OCI-LY7 (cell line): ENCODE data around the gene NCAPD3. TPM values are rescaled to one million over a fixed set of nuclear protein-coding genes. Genes with fewer than 3 reads are reported as not detected.

Experiments
- BruUV-seq: library from RNA; stranded (reverse); fragments of 400-500 nt; replicated peaks from 2 replicates; lab custom pipeline; 2021; lab: Mats Ljungman, UMichigan
- CTCF ChIA-PET: fragments of 300-600 bp; sonication (Branson Sonifier 250); formaldehyde crosslinking; loops from one replicate; lab custom pipeline; 2022; ENCODE audit warnings: antibody characterized with exemption; ENCODE audit not compliant: unreplicated experiment; lab: Charles Lee
- POLR2A ChIA-PET: fragments of 300-600 bp; sonication (Branson Sonifier 250); formaldehyde crosslinking; loops from one replicate; lab custom pipeline; 2022; ENCODE audit warnings: antibody characterized with exemption; lab: Charles Lee
- DNase-seq: peaks from one replicate; pipeline ENCODE4 v3.0.0-alpha.2; 2015; ENCODE audit warnings: low spot score
- H2AFZ ChIP-seq: fragments of 200-600 bp; sonication (generic), shearing (Covaris generic); 2 replicates; pipeline ENCODE4 v1.6.1; 2014; ENCODE audit warnings: mild to moderate bottlenecking, antibody characterized with exemption, low read length, moderate library complexity
- H3K27ac ChIP-seq: fragments of 200-600 bp; sonication (generic); 2 replicates; pipeline ENCODE4 v1.5.1; 2014; ENCODE audit warnings: mixed run types, low read depth, mild to moderate bottlenecking, moderate library complexity, low read length, inconsistent platforms; ENCODE audit not compliant: poor library complexity, severe bottlenecking
- H3K36me3 ChIP-seq: fragments of 200-600 bp; sonication (generic); 2 replicates; pipeline ENCODE4 v1.6.1; 2014; ENCODE audit warnings: mild to moderate bottlenecking, antibody characterized with exemption, low read length, moderate library complexity, mixed read lengths; ENCODE audit not compliant: insufficient read depth
- H3K4me1 ChIP-seq: fragments of 200-600 bp; sonication (generic); 2 replicates; pipeline ENCODE4 v1.5.1; 2014; ENCODE audit warnings: mild to moderate bottlenecking, low read length; ENCODE audit not compliant: insufficient read depth, poor library complexity, severe bottlenecking
- H3K4me2 ChIP-seq: fragments of 200-600 bp; sonication (generic); 2 replicates; pipeline ENCODE4 v1.6.1; 2014; ENCODE audit warnings: mild to moderate bottlenecking, low read length
- H3K4me3 ChIP-seq: fragments of 200-600 bp; sonication (generic); 2 replicates; pipeline ENCODE4 v1.5.1; 2014; ENCODE audit warnings: mild to moderate bottlenecking, low read depth, low read length; ENCODE audit not compliant: poor library complexity, severe bottlenecking
- H3K79me2 ChIP-seq: fragments of 200-600 bp; sonication (generic); 2 replicates; pipeline ENCODE4 v1.6.1; 2016; ENCODE audit warnings: low read depth, mild to moderate bottlenecking, low read length, moderate library complexity, mixed read lengths; ENCODE audit not compliant: insufficient read depth
- H3K9me2 ChIP-seq: fragments of 200-600 bp; sonication (generic); 2 replicates; pipeline ENCODE4 v1.6.1; 2016; ENCODE audit warnings: mild to moderate bottlenecking, low read length, mixed read lengths; ENCODE audit not compliant: insufficient read depth
- H3K9me3 ChIP-seq: fragments of 200-600 bp; sonication (generic); 2 replicates; pipeline ENCODE4 v1.6.1; 2014; ENCODE audit warnings: mild to moderate bottlenecking, mixed run types, low read length, mixed read lengths
- H4K20me1 ChIP-seq: fragments of 200-600 bp; sonication (generic); 2 replicates; pipeline ENCODE4 v1.6.1; 2014; ENCODE audit warnings: mild to moderate bottlenecking, antibody characterized with exemption, low read length, moderate library complexity, mixed read lengths; ENCODE audit not compliant: insufficient read depth
- EZH2phosphoT487 ChIP-seq: fragments of 200-600 bp; sonication (generic); IDR thresholded peaks from 2 replicates; pipeline ENCODE4 v1.6.1; 2018; ENCODE audit warnings: low read depth, borderline replicate concordance, mild to moderate bottlenecking, mixed run types, antibody characterized with exemption, low read length, moderate library complexity, mixed read lengths
- intact Hi-C: fragments of 100-400 bp; cut with micrococcal nuclease; formaldehyde crosslinking; loops from one replicate; pipeline ENCODE4 v1.10.0; 2022; ENCODE audit not compliant: unreplicated experiment
- total RNA-seq, 2 experiments: library from RNA; depleted of rRNA in 1 of 2; stranded (reverse); fragments of >200 nt in 1 of 2; shearing (Covaris generic) in 1 of 2; gene quantifications; 2 replicates each; pipeline ENCODE4 v1.2.3, GENCODE V29; 2014 to 2022
- TF ChIP-seq, protein P1 (sequence below): fragments of 200-600 bp; sonication (generic); conservative IDR thresholded peaks from 2 replicates; pipeline ENCODE4 v1.5.1; 2014; ENCODE audit warnings: mild to moderate bottlenecking, antibody characterized with exemption, low read length, moderate library complexity, mixed read lengths

NCAPD3 gene
- total RNA-seq, 2 experiments from 2014 or later: 89.1 to 112 TPM

DNA sequence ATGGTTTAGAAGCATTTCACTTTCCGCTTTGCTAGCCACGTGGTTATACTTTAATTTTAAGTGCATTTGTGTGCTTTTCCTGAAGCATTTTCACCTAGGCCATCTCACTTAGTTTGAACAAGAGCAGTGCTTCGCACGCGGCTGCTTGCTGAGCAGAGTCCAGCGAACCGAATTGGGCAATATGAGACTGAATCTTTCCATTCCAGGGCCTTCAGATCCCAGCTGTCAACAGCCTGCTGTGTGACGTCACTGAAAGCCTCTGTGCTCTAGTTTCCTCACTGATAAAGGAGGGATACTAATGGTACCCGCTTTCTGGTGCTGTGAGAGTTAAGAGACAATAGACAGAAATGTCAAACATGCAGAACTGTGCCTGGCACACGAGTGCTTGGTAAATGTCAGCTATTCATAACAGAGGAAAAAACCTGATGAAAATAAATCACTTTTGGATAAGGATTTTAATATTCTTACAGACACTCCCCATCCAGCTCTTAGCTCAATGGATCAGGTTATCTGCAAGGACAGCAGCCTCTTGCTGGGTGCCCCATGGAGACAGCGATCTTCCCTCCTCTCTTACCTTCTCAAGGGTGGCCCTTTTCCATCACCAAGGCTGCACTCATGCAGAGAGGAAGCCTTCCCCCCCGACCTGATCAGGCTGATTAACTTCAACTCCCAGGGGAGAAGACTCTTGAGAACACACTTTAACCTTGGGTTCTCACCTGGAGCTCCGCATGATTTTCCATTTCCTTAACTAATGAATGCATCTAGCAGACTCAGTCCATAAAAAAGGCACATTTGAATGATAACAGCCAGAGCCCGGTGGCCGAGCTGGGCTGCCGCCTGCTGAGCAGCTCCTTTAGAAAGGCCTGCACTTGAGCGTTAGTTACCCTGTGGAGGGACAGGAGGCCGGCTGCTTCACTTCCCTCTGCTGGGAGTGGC, 48.9 kb upstream of the NCAPD3 start:
- no peaks in the 10 kb centered on the region for H3K4me1 ChIP-seq
- no peak for TF ChIP-seq EZH2phosphoT487
- TF ChIP-seq, protein P1, sequence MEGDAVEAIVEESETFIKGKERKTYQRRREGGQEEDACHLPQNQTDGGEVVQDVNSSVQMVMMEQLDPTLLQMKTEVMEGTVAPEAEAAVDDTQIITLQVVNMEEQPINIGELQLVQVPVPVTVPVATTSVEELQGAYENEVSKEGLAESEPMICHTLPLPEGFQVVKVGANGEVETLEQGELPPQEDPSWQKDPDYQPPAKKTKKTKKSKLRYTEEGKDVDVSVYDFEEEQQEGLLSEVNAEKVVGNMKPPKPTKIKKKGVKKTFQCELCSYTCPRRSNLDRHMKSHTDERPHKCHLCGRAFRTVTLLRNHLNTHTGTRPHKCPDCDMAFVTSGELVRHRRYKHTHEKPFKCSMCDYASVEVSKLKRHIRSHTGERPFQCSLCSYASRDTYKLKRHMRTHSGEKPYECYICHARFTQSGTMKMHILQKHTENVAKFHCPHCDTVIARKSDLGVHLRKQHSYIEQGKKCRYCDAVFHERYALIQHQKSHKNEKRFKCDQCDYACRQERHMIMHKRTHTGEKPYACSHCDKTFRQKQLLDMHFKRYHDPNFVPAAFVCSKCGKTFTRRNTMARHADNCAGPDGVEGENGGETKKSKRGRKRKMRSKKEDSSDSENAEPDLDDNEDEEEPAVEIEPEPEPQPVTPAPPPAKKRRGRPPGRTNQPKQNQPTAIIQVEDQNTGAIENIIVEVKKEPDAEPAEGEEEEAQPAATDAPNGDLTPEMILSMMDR: no peak
- ChIA-PET CTCF (no interaction called here), POLR2A (interaction anchor here (0.6 to 0.8 kb wide), 2 partner anchors 19 to 153 kb away, joined by 4 to 5 read pairs; no protein-coding TSS in a partner anchor)
- no peaks in the 10 kb centered on the region for H3K9me3 ChIP-seq
- no peak for DNase-seq
- H3K79me2 ChIP-seq: no peaks in the 10 kb centered on the region
- H3K4me2 ChIP-seq: no peak overlapping the region
- no peaks in the 10 kb centered on the region for H4K20me1 ChIP-seq
- no peak overlapping the region for H2AFZ ChIP-seq
- no peaks in the 10 kb centered on the region for H3K9me2 ChIP-seq
- H3K36me3 ChIP-seq: no peaks in the 10 kb centered on the region
- BruUV-seq: no TSS peak
- H3K4me3 ChIP-seq: no peak overlapping the region
- no peak overlapping the region for H3K27ac ChIP-seq
- intact Hi-C loops: no loop called here

DNA sequence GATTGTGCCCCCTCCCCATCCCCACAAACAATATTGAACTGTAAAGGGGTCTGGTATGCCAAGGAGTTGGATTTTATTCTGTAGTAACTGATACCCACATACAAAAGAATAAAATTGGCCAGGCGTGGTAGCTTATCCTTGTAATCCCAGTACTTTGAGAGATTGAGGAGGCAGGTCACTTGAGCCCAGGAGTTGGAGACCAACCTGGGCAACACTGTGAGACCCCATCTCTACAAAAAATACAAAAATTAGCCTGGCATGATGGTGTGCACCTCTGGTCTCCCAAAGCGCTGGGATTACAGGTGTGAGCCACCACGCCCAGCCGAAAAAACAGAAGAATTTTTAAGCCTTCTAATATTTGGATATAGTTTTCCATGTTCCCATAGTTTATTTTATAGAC, 48.2 kb upstream of the NCAPD3 start:
- ChIA-PET POLR2A (interaction anchor here (0.6 to 0.8 kb wide), 2 partner anchors 19 to 152 kb away, joined by 4 to 5 read pairs; no protein-coding TSS in a partner anchor), CTCF (no interaction called here)
- Histone ChIP-seq H3K9me3 (no peaks in the 10 kb centered on the region), H3K79me2 (no peaks in the 10 kb centered on the region), H4K20me1 (no peaks in the 10 kb centered on the region), H3K4me3 (no peak overlapping the region), H3K9me2 (no peaks in the 10 kb centered on the region), H3K4me1 (no peaks in the 10 kb centered on the region), H3K4me2 (no peak overlapping the region), H3K36me3 (no peaks in the 10 kb centered on the region), H2AFZ (no peak overlapping the region), H3K27ac (no peak overlapping the region)
- TF ChIP-seq, protein P1: no peak
- TF ChIP-seq EZH2phosphoT487: no peak
- intact Hi-C loops: no loop called here
- DNase-seq: no peak
- no TSS peak for BruUV-seq

DNA sequence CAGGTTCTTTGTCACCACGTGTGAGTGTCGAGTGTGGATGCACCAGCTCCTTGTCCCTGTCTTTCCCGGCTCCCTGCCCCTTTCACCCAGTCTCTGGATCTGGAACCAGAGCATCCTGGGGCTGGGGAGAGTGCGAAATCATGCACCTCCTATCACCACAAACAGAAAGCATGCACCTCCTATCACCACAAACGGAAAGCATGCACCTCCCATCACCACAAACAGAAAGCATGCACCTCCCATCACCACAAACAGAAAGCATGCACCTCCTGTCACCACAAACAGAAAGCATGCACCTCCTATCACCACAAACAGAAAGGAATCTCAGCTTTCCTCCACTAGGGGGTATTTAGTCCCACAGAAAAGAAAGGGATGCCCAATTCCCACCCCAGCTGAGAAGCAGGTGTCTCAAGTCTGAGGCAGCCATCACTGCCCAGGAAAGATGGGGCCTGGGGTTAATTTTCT, 46.5 kb upstream of the NCAPD3 start:
- Histone ChIP-seq H2AFZ (no peak overlapping the region), H3K4me1 (no peaks in the 10 kb centered on the region), H3K27ac (no peak overlapping the region), H3K36me3 (no peaks in the 10 kb centered on the region), H3K9me2 (no peaks in the 10 kb centered on the region), H3K4me2 (no peak overlapping the region), H3K4me3 (no peak overlapping the region), H3K79me2 (no peaks in the 10 kb centered on the region), H3K9me3 (no peaks in the 10 kb centered on the region), H4K20me1 (no peaks in the 10 kb centered on the region)
- DNase-seq: no peak
- no peak for TF ChIP-seq EZH2phosphoT487
- TF ChIP-seq, protein P1: 0 out of 2 replicates have a peak, but pooled peaks have one; percentile 31
- POLR2A ChIA-PET: no interaction called here
- BruUV-seq: no TSS peak
- intact Hi-C loops: no loop called here
- CTCF ChIA-PET: no interaction called here
